Measurements from ENCODE around the gene ARHGEF4.

Gene ARHGEF4

DNA sequence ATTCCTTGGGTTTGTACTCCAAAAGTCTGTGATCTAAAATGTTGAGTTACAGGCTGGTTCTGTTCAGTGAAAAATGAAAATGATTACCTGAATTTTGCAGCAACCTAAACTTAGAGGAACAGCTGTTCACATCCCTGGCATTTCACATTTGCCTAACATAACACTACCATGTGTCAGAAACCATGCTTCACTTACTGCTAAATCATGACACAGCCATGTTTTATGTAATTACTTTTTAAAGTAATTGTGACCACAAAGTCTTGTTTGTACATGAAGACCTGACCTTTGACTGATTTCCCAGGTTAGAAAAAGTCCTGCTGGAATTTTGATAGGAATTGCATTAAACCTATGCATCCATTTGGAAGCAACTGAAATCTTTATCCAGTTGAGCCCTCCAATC, 177.4 kb downstream of the ARHGEF4 start:
- no peak for DNase-seq (ENCODE audit: low read depth in 2 of 2)

DNA sequence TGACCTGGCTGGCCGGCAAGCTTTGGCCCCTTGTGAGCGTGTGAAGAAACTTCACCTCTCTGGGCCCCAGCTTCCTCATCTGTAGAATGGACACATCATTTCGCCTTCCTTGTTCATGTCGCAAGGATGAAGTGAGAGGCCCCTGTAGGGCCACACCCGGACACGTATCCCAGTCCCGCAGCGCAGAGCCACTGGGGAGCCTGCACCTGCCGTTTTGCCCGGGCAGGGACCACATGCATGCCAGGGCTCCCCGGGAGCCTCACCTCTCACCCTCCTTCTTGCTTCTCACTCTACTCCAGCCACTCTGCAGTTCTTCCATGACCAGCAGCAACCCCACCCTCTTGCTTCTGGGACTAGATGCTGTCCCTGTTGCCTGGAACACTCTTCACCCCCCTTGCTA, 179.1 kb downstream of the ARHGEF4 start:
- no peak for DNase-seq (ENCODE audit: low read depth in 2 of 2)

DNA sequence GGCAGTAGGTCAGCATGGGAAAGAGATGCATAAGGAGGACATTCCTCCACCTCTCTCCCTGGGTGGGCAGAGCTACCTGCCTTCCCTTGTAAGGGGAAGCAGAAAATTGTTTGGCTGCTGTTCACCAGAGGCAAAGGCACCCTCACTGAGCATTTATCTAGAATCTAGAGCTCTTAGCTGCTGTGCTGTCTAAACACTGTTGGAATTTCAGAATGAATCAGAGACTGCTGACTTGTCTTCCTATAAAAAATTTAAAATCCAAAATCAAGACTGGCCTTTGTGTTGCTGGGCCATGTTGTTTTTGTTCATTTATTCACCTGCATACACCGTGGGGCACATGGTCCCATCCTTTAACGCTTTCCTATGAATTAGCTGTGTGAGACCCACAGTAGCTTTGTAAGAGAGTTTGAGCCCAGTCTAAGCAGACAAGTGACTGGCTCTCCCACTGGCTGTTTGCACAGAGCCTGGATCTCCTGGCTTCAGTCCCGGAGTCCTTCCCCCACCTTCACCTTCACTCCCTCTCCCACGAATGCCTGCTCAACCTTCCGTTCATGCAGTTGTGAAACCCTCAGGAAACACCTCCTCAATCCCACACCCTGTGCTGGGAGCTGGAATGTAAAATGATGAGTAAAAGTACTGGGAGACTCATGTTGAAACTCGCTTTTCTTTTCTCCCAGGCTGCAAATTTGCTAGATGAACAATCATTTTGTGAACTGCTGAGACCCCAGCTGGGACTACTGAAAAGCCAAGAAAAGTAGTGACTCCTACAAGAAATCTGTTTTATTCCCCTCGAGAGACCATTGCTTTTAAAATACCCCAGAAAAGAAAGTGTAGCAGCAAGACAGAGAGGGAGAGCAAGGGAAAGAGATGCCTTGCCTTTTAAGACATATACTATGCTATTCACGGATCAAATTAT, 180.4 kb downstream of the ARHGEF4 start:
- DNase-seq (ENCODE audit: low read depth in 2 of 2), result no peak

DNA sequence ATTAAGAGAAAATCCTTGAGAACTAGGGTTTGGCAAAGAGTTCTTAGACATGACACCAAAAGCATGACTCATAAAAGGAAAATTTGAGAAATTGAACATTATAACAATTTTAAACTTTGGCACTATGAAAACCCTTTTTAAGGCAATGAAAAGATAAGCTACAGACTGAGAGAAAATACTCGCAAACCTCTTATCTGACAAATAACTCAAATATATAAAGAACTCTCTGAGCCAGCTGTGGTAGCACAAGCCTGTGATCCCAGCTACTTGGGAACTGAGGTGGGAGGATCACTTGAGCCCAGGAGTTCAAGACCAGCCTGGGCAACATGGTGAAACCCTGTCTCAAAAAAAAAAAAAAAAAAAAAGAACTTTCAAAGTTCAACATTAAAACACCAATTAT, 186.0 kb downstream of the ARHGEF4 start:
- no peak for DNase-seq (ENCODE audit: low read depth in 2 of 2)

DNA sequence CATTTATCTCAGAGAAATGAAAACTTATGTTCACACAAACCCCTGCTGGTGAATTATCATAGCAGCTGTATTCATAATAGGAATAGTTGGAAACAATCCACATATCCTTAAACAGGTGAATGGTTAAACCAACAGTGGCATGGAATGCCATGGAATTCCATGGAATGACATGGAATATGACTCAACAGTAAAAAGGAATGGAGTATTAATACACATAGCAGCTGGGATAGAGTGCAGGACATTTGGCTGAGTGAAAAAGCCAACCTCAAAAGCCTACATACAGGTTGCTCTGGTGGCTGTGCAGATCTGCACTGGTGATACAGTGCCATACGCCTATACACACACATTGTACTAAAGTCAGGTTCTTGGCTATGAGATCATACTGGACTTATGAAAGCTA, 187.0 kb downstream of the ARHGEF4 start:
- DNase-seq (ENCODE audit: low read depth in 2 of 2), result no peak

DNA sequence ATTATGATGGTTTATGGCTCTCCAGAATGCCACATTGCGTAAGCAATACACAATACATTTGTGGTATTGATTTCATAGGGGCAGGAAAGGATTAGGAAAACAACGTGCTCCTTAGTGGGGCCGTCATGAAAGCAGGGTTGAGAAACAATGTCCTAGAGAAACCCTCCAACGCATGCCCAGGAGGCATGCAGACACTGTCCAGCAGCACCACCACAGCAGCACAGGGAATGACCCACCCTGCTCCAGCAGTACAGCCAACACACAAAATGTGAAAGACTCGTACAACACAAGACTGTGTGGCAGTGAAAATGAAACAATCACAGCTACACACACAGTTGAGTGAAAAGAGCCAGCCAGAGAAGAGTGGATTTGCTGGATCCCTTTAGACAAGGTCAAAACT, 190.2 kb downstream of the ARHGEF4 start:
- no peak for DNase-seq (ENCODE audit: low read depth in 2 of 2)

DNA sequence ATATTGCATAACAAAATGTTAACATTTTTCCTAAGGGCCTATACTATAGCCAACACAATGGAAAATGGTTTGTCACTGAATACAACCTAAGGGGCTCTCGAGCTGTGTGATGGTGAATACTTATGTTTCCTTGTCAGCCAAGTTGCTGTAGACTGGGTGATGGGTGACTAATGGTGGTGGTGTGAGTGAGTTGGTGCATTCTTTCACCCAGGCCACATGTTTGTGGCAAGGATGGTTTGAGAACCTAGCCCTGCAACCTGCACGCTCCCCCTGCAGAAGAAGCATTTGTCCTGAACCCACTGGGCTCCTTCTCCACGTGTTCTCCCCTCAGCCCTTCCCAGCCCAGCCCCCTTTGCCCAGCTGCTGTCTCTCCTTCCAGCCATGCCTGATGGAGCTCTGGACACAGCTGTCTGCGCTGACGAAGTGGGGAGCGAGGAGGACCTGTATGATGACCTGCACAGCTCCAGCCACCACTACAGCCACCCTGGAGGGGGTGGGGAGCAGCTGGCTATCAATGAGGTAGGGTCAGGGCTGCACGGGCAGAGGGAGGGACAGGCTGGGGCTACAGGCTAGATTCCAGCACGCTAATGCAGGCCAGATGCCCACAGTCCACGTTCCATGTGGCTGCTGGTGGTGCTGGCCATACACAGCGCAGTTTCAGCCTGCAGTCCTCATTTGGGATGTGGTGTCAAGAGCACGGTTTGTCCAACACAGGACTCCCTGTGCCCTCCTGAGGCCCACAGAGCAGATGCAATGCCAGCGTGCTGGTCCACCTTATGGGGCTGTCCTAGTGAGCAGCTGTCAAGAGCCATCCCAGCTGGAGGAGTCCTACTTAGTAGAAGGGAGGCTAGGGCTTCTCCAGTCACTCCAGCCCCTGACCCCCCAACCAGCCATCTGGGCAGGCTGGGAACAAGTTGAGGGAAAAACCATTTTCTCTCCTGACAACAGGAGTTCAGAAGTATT, 191.1 kb downstream of the ARHGEF4 start:
- no peak for DNase-seq (ENCODE audit: low read depth in 2 of 2)

DNA sequence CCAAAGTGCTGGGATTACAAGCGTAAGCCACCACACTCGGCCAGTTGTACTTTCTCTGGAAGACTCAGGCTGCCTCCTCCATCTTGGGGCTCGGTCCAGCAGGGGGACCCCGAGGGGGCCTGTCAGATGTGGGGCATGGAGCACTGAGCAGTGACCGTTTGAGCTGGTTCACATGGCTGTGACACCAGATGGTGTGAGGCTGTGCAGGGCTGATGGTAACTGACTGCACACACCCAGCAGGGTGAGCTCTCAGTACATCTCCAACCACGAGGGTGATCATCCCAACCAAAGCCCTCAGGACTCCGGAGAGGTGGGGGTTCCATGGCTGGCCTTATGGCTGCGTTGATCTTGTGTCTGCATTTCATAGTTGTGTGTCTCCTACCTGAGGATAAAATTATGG, 193.1 kb downstream of the ARHGEF4 start:
- DNase-seq (ENCODE audit: low read depth in 2 of 2), result no peak

DNA sequence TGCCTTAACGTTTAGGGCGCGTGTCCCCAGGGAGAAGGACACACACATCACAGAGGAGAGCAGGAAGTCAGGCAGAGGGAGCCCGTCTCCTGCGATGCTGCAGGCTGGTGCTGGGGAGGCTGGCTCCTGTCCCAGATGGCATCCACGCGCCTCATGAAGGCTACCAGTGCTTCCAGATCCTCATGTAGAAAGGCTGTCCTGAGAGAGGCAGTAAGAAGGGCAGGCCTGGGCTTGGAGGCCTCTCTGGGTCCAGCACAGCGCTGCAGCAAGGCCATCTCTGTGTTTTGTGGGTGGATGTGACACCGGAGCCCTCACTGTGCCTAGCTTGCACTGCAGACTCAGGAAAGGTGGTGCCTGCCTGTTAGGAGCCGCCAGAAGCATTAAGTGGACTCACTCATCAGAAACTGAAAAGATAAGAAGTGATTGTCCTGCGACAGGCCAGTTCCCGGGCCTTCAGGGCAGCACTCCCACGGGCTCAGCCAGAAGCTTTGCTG, 193.8 kb downstream of the ARHGEF4 start:
- no peak for DNase-seq (ENCODE audit: low read depth in 2 of 2)

DNA sequence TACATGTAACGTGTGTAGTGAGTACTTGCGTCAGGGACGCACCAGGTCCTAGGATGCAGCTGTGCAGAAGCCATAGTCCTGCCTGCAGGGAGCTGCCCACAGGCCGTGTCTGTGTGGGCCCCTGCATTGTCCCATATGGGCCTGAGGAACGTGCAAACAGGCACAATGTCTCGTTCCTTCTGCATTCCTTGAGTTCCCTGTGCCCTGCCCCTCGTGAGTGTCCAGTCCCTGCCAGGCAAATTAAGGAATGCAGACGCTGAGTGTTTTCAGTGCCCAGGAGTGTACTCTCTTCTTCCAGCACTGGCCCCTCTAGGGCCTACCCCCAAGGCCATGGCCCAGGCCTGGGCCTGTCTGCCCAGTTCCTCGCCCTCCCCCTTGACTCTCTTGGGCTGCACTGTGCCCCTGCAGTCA, 194.7 kb downstream of the ARHGEF4 start:
- no peak for DNase-seq (ENCODE audit: low read depth in 2 of 2)

DNA sequence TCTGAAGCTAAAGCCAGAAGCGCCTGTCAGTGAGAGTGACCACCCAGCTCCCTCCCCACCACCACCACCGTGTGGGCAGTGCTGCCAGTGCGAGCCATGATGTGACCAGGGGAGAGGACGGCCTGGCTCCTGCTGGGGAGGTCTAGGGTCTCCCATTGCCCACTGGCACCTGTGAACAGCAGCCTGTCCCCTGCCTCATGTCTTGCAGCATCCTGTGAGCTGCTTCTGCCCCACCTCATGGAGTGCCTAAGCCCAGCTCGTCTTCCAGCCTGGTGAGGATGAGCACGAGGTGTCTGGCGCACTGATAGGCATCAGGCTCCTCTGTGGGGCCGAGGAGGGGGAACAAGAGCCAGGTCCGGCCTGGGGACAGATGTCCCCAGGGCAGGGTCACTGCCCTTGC, 195.2 kb downstream of the ARHGEF4 start:
- DNase-seq (ENCODE audit: low read depth in 2 of 2), result no peak

DNA sequence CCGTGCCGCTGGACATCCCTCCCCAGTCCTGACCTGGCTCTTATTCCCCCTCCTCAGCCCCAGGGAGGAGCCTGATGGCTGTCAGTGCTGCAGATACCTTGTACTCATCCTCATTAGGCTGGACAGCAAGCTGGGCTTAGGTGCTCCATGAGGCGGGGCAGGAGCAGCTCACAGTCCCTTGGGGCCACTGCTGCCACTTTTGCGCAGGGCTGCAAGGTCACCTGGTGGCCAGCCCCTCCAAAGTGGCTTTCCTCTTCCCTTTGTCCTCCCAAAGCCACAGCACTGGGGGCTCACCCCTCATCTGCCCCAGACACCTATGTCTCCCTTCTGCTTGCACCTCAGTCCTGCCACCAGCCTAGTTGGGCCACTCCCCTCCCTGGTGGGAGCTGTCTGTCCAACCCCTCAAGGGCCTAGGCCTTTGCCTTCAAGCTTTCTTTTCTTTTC, 195.7 kb downstream of the ARHGEF4 start:
- DNase-seq (ENCODE audit: low read depth in 2 of 2), result no peak

DNA sequence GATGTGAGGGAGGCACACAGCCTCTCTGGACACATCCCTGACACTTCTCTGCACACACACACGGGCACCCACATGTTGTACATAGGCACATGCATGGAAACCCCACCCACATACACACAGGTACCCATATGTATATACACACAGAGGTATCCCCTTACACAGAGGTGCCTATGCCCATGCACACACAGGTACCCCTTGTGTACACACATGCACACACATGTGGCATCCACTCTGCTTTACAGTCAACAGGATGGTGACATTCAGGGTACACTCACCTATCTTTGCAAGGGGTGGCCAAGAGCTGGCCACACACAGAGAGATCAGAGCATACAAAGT, 197.0 kb downstream of the ARHGEF4 start:
- DNase-seq (ENCODE audit: low read depth in 2 of 2), result no peak

DNA sequence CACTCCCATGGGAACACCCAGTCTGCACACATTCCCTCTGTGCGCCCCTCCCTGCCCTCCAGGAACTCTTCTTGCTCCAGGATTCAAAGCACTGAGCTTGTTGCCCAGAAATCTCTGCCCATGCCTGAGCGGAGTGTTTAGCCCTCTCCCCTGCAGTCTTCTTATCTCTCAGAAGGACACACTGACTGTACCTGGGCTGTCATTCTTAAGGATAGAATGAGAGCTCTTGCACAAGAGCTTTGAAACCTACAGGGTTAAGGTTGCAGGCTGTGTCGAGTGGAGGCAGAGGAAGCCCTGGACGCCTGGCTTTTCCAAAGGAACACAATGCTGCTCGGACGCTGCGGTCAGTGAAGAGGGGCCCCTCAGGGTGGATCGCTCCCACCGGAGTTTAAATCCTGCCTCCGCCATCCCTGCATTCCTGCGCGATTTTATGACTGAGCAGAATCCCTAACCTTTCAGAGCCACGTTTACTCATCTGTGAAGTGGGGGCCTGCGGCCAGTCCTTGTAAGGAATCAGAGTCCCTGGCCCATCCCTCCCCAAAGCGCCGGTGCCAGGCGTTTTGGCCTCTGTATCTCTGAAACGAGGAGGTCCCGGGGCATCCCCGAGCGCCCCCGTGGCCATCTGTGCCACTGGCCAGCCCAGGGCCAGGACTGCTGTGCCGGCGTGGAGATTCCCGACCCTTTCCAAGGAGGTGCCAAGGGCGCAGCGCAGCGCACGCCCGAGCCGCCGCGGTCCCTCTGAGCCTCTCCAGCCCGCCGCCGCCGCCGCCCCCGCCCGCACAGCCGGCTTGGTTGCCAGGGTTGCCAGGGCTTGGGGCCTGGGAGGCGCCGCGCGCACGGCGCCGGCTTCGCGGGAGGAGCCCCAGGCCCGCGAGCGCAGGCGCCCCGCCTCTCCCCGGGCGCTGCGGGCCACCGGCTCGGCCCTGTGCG, 197.7 kb downstream of the ARHGEF4 start:
- DNase-seq (ENCODE audit: low read depth in 2 of 2), result no peak

DNA sequence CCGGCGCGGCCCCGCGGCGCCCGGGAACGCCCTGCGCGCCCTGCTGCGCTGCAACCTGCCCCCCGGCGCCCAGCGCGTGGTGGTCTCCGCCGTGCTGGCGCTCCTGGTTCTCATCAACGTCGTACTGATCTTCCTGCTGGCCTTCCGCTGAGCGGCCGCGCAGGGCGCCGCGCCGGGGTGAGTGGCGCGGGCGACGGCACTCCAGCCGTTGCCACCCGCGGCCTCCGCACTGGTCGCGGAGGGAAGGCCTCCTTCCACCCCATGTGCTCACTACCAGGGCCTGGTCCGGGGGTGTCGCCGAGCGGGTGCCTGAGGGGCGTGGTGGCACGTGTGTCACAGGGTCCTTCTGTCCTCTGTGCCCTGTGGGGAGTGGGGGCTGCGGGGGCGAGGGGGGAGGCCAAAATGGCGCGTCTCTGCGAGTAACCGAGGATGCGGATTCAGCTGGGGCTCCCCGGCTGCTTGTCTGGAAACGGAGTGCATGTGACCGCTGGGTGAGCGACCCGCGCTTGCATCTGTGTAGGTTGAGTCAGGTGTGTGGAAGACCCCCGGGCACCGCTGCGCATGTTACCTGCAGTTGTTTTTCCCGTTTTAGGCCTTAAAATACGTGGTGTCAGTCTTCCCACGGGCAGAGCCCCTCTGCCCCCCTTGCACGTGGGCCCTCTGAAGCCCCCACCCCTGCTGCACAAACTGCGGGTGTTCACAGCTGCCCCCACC, 198.6 kb downstream of the ARHGEF4 start:
- no peak for DNase-seq (ENCODE audit: low read depth in 2 of 2)

DNA sequence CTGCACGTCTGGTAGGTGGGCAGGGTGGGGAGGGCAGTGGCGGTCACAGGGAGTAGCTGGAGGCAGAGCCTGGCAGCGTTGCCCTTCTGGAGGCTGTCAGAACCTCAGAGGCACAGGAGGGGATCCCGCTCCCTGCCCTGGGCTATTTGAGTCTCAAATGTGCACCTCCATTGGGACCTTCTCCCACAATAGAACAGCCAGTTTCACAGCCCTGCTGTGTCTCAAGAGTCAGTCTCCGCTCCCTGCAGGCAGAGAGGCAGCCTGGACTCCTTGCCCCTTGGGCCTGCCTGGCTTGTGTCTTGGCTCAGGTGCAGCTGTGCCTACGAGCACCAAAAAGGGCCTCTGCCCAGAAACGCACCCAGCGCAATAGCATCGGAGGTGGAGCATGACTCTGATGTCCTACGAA, 199.1 kb downstream of the ARHGEF4 start:
- DNase-seq (ENCODE audit: low read depth in 2 of 2), result no peak

DNA sequence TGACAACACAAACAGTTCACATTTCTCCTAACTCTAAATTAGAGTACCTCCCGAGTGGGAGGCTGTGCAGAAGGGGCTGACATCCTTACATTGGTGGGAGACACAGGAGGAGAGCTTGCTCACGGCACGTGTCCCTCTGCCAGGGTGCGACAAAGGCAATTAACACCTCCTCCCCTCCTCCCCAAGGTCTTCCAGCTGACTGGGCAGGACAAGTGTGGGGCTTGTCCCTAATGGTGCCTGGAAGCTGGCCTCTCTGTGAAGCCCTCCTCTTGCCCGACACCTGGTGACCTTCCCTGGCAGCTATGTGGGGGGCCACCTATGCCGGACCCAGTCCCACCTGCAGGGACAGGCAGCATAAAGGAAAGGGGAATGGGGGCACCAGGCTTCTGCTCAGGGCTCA, 199.6 kb downstream of the ARHGEF4 start:
- no peak for DNase-seq (ENCODE audit: low read depth in 2 of 2)

DNA sequence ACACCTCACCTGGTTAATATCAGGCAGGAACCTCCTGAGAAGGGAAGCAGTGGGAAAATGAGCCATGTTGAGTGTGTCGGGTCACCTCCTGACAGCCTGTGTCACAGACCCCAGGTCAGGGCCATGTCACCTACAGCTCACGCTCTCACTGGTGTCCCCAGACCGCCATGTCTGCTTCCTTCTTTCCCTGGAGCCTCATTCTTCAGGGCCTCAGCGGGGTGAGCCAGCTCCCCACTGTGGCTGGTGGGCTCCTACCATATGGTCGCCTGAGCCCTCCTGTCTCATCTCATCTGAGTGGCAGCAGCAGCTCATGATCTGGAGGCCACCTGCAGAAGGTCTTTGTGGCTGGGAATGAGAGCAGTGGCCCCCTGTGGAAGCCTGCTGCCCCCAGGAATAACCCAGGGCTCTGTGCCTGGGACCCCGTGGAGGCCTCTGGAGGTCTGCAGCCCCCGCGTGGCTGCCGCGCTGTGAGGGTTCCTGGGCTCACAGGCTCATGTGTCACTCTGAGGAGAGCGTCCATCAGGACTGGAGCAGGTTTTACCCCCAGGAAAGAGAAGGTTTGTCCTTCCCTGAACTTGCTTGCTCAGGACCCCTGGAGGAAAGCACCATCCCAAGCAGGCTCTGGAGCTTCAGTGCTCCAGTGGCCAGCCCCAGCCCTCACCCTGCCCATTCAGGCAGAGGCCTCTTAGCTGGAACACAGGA, 200.1 kb downstream of the ARHGEF4 start:
- DNase-seq (ENCODE audit: low read depth in 2 of 2), result no peak

DNA sequence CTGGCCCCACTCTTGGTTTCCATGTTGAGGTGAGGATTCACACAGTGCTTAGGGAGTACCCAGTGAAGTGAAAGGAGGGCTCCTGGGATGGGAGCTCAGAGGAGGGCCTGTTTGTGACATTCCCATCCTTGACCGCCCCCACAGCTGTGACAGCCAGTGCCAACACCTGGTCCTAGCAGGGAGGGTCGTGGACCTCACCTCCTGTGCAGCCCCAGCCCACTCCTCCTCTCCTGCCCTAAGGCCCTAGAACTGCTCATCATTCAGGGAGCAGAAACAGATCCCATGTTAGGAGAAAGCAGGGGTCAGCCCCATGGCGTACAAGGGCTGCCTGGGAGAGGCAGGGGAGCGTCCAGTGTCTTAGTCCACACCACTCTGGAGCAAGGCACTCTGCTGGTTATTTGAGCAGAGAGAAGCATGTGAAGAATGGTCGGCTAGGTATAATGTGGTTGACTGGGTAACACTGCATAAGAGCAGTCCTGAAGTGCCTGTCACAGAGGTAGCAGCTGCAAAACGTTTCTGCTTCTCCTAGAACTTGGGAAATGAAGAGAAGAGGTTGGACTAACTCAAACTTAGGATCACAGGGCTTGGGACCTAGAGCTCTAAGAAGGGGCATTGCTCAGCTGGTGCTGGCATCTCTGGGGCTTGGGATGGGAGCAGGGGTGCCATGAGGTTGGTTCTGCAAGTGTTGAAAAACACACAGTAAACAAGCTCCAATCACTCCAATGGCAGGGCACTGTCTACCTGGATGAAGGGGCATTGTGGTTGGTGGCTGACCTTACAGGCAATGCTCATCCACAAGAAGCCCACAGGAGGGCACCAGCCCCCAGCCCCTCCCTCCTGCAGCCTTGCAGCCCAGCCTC, 200.9 kb downstream of the ARHGEF4 start:
- DNase-seq (ENCODE audit: low read depth in 2 of 2), result no peak

Measured in stimulated activated CD4-positive, alpha-beta T cell treated with anti-CD3 and anti-CD28 coated beads, Interleukin-1b, Interleukin-23, amount 100 ng/mL, for 4 hours (primary cell).